ENCODE results near the gene ECM1. TPM values are rescaled to one million over a fixed set of nuclear protein-coding genes. Genes with fewer than 3 reads are reported as not detected.

The ECM1 gene
- total and polyA plus RNA-seq, 2 experiments from 2014 or later = 0.74 to 1.1 TPM

- TF ChIP-seq ZNF462 (CRISPR knock-in tag; IDR thresholded peaks at IDR 0.05) (no peak), NANOG (IDR thresholded peaks at IDR 0.05; ENCODE audit: borderline replicate concordance) (no peak), POLR2AphosphoS5 (IDR thresholded peaks at IDR 0.05; ENCODE audit: low read depth) (no peak), CTCF (conservative IDR thresholded peaks at IDR 0.05; ENCODE audit: low read depth in 2 of 2) (no peak), EZH2phosphoT487 (IDR thresholded peaks at IDR 0.05; ENCODE audit: unreplicated experiment) (no peak), ZNF114 (CRISPR knock-in tag; IDR thresholded peaks at IDR 0.05) (no peak), ZNF331 (CRISPR knock-in tag; IDR thresholded peaks at IDR 0.05; ENCODE audit: low read depth) (no peak), JUNB (IDR thresholded peaks at IDR 0.05; ENCODE audit: unreplicated experiment) (no peak), STAT1 (IDR thresholded peaks at IDR 0.05; ENCODE audit: unreplicated experiment) (no peak)
These were observed 21.1 kb downstream of the ECM1 start (continued) for GRCh38 chr1:150529017-150529416.
